ENCODE results near the gene CREBBP.

CREBBP gene

DNA sequence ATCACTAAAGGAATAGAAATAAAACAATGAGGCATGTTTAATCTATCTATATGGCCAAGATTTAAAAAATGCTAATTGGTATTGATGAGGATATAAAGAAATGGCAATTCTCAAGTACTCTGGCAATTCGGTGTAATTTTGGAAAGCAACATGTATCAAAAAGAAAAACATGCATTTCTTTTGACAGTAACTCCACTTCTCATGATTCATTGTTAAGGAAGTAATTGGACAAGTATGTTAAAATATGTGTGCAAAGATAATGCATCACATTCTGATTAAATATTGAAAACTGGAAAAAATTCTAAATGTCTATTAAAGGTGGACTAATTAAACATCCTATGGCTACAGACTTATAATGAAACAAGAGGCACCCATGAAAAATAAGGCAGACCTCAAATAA is 81.2 kb downstream of the CREBBP start:
- H3K4me3 ChIP-seq (ENCODE audit: control insufficient read depth, low read depth, low read length) = no peak overlapping the region
- no peak for DNase-seq (ENCODE audit: low read depth)
- TF ChIP-seq, protein P1, sequence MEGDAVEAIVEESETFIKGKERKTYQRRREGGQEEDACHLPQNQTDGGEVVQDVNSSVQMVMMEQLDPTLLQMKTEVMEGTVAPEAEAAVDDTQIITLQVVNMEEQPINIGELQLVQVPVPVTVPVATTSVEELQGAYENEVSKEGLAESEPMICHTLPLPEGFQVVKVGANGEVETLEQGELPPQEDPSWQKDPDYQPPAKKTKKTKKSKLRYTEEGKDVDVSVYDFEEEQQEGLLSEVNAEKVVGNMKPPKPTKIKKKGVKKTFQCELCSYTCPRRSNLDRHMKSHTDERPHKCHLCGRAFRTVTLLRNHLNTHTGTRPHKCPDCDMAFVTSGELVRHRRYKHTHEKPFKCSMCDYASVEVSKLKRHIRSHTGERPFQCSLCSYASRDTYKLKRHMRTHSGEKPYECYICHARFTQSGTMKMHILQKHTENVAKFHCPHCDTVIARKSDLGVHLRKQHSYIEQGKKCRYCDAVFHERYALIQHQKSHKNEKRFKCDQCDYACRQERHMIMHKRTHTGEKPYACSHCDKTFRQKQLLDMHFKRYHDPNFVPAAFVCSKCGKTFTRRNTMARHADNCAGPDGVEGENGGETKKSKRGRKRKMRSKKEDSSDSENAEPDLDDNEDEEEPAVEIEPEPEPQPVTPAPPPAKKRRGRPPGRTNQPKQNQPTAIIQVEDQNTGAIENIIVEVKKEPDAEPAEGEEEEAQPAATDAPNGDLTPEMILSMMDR (IDR thresholded peaks at IDR 0.05; ENCODE audit: control insufficient read depth, insufficient read depth, low read depth, low read length, missing control alignments) = no peak

DNA sequence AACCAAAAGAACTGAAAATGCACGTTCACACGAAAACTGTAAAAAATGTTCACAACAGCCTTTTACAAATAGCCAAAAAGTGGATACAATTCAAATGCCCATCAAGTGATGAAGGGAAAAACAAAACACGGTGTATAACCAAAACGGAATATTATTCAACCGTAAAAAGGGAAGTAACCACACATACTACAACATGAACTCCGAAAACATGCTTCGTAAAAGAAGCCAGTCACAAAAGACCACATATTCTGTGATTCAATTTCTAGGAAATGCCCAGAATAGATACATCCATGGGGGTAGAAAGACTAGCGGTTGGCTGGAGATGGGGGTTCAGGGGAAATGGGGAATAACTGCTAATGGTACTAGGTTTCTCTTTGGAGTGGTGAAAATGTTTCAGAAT is 81.7 kb downstream of the CREBBP start:
- TF ChIP-seq, protein P1 (IDR thresholded peaks at IDR 0.05; ENCODE audit: control insufficient read depth, insufficient read depth, low read depth, low read length, missing control alignments) = no peak
- no peak overlapping the region for H3K4me3 ChIP-seq (ENCODE audit: control insufficient read depth, low read depth, low read length)
- DNase-seq (ENCODE audit: low read depth) = no peak

DNA sequence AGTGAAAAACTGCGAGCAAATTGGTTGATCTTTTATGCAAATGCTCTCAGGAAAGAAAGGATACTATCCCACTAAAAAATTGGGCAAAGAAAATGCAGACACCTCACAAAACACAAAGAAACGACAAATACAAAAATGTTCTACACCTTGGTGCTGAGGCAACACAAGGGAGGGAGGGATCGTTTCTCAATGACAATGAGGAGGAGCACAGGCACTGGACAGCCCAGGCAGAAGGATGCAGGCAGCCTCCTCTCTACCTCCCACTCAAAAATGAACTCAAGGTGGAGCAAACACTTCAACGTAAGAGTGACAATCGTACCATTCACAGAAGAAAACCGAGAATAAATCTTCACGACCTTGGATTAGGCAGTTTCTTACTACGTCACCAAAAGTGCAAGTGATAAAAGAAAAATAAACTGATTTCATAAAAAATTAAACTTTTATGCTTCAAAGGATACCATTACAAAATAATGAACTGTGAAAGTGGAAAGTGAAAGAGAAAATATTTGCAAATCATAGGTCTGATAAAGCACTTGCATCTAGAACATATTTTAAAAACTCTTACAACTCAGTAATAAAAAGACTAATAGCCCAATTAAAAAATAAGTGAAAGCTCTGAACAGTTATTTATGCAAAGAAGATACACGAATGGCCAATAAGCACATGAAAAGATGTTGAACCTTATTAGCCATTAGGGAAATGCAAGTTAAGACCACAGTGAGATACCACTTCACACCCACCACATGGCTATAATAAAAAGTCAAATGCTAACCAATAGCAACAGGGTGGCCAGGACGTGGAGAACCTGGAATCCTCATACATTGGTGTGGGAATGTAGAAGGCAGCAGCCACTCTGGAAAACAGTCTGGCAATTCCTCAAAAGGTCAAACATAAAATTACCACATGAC is 82.4 kb downstream of the CREBBP start:
- H3K4me3 ChIP-seq (ENCODE audit: control insufficient read depth, low read depth, low read length) = no peak overlapping the region
- no peak for DNase-seq (ENCODE audit: low read depth)
- TF ChIP-seq, protein P1 (IDR thresholded peaks at IDR 0.05; ENCODE audit: control insufficient read depth, insufficient read depth, low read depth, low read length, missing control alignments) = no peak

DNA sequence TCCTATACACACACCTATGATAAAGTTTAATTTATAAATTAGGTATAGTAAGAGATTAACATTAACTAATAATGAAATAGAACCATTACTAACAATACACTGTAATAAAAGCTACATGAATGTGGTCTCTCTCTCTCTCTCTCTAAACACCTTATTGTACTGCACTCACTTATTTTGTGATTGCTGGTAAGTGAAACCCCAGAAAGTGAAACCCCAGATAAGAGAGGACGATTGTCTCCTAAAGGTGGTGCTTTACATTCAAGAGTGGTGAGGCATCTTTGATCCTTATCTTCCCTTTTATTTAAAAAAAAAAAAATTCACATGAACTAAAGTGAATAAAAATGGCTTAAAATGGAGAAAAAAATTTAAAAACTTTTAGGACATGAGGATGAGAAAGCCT is 83.0 kb downstream of the CREBBP start:
- TF ChIP-seq, protein P1 (IDR thresholded peaks at IDR 0.05; ENCODE audit: control insufficient read depth, insufficient read depth, low read depth, low read length, missing control alignments) = no peak
- DNase-seq (ENCODE audit: low read depth) = no peak
- no peak overlapping the region for H3K4me3 ChIP-seq (ENCODE audit: control insufficient read depth, low read depth, low read length)

DNA sequence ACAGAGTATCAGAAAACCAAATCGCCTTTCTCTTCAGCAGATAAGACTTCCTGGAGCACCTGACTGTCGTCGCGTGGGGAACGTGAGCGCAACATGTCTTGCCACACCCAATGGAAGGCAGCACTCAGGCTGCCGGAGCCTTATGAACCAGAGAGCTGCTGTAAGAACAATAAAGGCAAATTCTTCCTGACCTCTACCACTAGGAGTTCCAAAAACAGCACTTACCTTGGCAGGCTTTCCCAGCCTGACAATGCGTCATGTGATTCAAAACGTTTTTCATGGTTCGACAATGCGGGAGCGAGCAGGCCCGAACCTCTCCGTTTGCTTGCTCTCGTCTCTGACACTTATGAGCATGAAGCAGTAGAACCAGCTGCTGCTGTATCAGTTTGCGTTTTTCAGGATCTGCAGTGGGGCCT is 87.3 kb downstream of the CREBBP start:
- TF ChIP-seq, protein P1 (IDR thresholded peaks at IDR 0.05; ENCODE audit: control insufficient read depth, insufficient read depth, low read depth, low read length, missing control alignments) = no peak
- H3K4me3 ChIP-seq (ENCODE audit: control insufficient read depth, low read depth, low read length) = no peak overlapping the region
- DNase-seq (ENCODE audit: low read depth) = no peak

DNA sequence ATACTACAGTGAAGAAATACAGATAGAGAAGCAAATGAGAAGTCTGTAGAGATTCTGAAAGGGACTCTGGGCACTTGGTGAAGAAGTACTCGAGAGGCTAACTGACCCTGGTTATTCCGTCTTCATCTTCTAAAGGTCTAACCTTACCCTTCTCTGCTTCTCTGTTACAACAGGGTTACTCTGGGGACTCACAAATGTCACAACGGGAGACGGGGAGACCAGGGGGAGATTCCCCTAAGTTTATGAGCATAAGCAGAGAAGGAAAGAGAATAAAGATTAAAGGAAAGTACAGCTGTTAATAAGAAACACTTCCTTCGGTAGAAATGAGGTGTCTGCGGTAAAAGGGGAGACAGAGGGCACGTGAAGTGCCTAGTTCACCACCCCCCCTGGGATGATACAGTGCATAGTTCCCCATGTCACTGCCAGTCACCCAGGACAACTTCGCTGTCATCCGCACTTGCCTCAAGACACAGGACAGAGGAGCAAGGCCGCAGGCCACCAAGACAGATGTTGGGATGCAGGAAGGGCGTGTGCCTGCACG is 88.0 kb downstream of the CREBBP start:
- DNase-seq (ENCODE audit: low read depth) = no peak
- TF ChIP-seq, protein P1 (IDR thresholded peaks at IDR 0.05; ENCODE audit: control insufficient read depth, insufficient read depth, low read depth, low read length, missing control alignments) = no peak
- H3K4me3 ChIP-seq (ENCODE audit: control insufficient read depth, low read depth, low read length) = no peak overlapping the region
